GM13977 (cell line): ENCODE results near the gene MOB3B.

Experiments used
- DNase-seq: peaks from one replicate; pipeline ENCODE4 v3.0.0; 2012; ENCODE audit warnings: low spot score
- CTCF ChIP-seq: IDR thresholded peaks from 2 replicates; pipeline ENCODE4 v1.5.1; 2012; ENCODE audit warnings: mild to moderate bottlenecking, control low read depth; ENCODE audit not compliant: insufficient read depth; ENCODE audit errors: extremely low read depth, missing control alignments
- in situ Hi-C: fragments of 300-500 bp; cut with MboI; formaldehyde crosslinking; loops from one replicate; pipeline ENCODE4 v1.12.0; 2022; ENCODE audit warnings: low sequenced_read_pairs, low pct_unique_long_range_greater_than_20kb, mixed read lengths, inconsistent platforms; ENCODE audit not compliant: unreplicated experiment

MOB3B gene

GRCh38 chr9:27476870-27477515 lies 52.6 kb downstream of the MOB3B start:
- TF ChIP-seq CTCF = no peak
- no peak for DNase-seq
- in situ Hi-C loops = no loop called here

- no peak for TF ChIP-seq CTCF
- in situ Hi-C loops = no loop called here
- no peak for DNase-seq
Observed at GRCh38 chr9:27475057-27475595, 54.5 kb downstream of the MOB3B start.

GRCh38 chr9:27474305-27474704 lies 55.3 kb downstream of the MOB3B start:
- in situ Hi-C loops = no loop called here
- TF ChIP-seq CTCF = no peak
- DNase-seq = no peak

- in situ Hi-C loops = no loop called here
- DNase-seq = no peak
- TF ChIP-seq CTCF = no peak
Observed at GRCh38 chr9:27473111-27473529, 56.5 kb downstream of the MOB3B start.

- no peak for DNase-seq
- no peak for TF ChIP-seq CTCF
- in situ Hi-C loops = no loop called here
Observed at GRCh38 chr9:27472195-27472594, 57.4 kb downstream of the MOB3B start.

- no peak for TF ChIP-seq CTCF
- in situ Hi-C loops = no loop called here
- no peak for DNase-seq
Observed at GRCh38 chr9:27471789-27472188, 57.8 kb downstream of the MOB3B start.
